Astrocyte (in vitro differentiated cells and primary cell): Measurements from ENCODE around the gene HLA-G. TPM values are rescaled to one million over a fixed set of nuclear protein-coding genes. Genes with fewer than 3 reads are reported as not detected.

Experiments used
- DNase-seq: peaks from one replicate; pipeline ENCODE4 v3.0.0-alpha.2; 2010; ENCODE audit warnings: low read depth
- FAIRE-seq: peaks from 2 replicates; lab custom pipeline; 2011; peaks lifted over from hg19 to GRCh38; lab: Jason Lieb, UNC
- H2AFZ ChIP-seq: 2 replicates; pipeline ENCODE4 v1.6.0; 2012; ENCODE audit warnings: low read depth, low read length, inconsistent platforms
- H3K27ac ChIP-seq: 2 replicates; pipeline ENCODE4 v1.5.1; 2011; ENCODE audit warnings: low read depth, low read length, inconsistent platforms
- H3K27me3 ChIP-seq: 2 replicates; pipeline ENCODE4 v1.6.0; 2011; ENCODE audit warnings: low read length, inconsistent platforms; ENCODE audit not compliant: insufficient read depth
- H3K36me3 ChIP-seq: 2 replicates; pipeline ENCODE4 v1.5.1; 2011; ENCODE audit warnings: low read length, inconsistent platforms; ENCODE audit not compliant: insufficient read depth
- H3K4me1 ChIP-seq: 2 replicates; pipeline ENCODE4 v1.5.1; 2011; ENCODE audit warnings: low read length, inconsistent platforms; ENCODE audit not compliant: insufficient read depth
- H3K4me2 ChIP-seq: 2 replicates; pipeline ENCODE4 v1.6.0; 2012; ENCODE audit warnings: low read length, inconsistent platforms
- H3K4me3 ChIP-seq: 2 replicates; pipeline ENCODE4 v1.5.1; 2011; ENCODE audit warnings: low read depth, mild to moderate bottlenecking, low read length, inconsistent platforms; ENCODE audit not compliant: insufficient read depth
- H3K79me2 ChIP-seq: 2 replicates; pipeline ENCODE4 v1.6.0; 2012; ENCODE audit warnings: mild to moderate bottlenecking, low read length, inconsistent platforms; ENCODE audit not compliant: insufficient read depth
- H3K9ac ChIP-seq: 2 replicates; pipeline ENCODE4 v1.6.0; 2012; ENCODE audit warnings: mild to moderate bottlenecking, low read length, inconsistent platforms
- H3K9me3 ChIP-seq: 2 replicates; pipeline ENCODE4 v1.5.1; 2012; ENCODE audit warnings: low read depth, mild to moderate bottlenecking, low read length, inconsistent platforms; ENCODE audit not compliant: insufficient read depth
- H4K20me1 ChIP-seq: 2 replicates; pipeline ENCODE4 v1.6.0; 2012; ENCODE audit warnings: low read length, inconsistent platforms; ENCODE audit not compliant: insufficient read depth
- H3K27ac Mint-ChIP-seq: one replicate; pipeline ENCODE4 v1.8.0; 2021; ENCODE audit warnings: mild to moderate bottlenecking, mixed read lengths; ENCODE audit not compliant: unreplicated experiment
- H3K27me3 Mint-ChIP-seq: one replicate; pipeline ENCODE4 v1.8.0; 2021; ENCODE audit warnings: low read depth, mixed read lengths; ENCODE audit not compliant: unreplicated experiment
- H3K36me3 Mint-ChIP-seq: one replicate; pipeline ENCODE4 v1.8.0; 2021; ENCODE audit warnings: low read depth, mixed read lengths; ENCODE audit not compliant: unreplicated experiment
- H3K4me1 Mint-ChIP-seq: one replicate; pipeline ENCODE4 v1.8.0; 2021; ENCODE audit warnings: low read depth, mixed read lengths; ENCODE audit not compliant: unreplicated experiment
- H3K4me3 Mint-ChIP-seq: one replicate; pipeline ENCODE4 v1.8.0; 2021; ENCODE audit warnings: mild to moderate bottlenecking, moderate library complexity, mixed read lengths; ENCODE audit not compliant: unreplicated experiment
- H3K9me3 Mint-ChIP-seq: one replicate; pipeline ENCODE4 v1.8.0; 2021; ENCODE audit warnings: mild to moderate bottlenecking, mixed read lengths; ENCODE audit not compliant: unreplicated experiment
- CTCF ChIP-seq: IDR thresholded peaks from 2 replicates; pipeline ENCODE4 v1.5.1; 2011; ENCODE audit warnings: low read depth, mild to moderate bottlenecking, inconsistent platforms, low read length, moderate library complexity; ENCODE audit not compliant: insufficient read depth
- EZH2 ChIP-seq: IDR thresholded peaks from 2 replicates; pipeline ENCODE4 v1.6.1; 2012; ENCODE audit warnings: mild to moderate bottlenecking, low read length, inconsistent platforms; ENCODE audit not compliant: insufficient read depth
- total RNA-seq: library from RNA; stranded (reverse); gene quantifications from 2 replicates; pipeline ENCODE4 v1.2.1, GENCODE V29; 2021

The HLA-G gene
- total RNA-seq, 1 donor from 2014 or later: 0.79 TPM

- FAIRE-seq: no peak
- peak overlapping the region; percentile 61 for H3K4me2 ChIP-seq
These were observed 22.5 kb downstream of the HLA-G start for GRCh38 chr6:29850011-29850553.

GRCh38 chr6:29851190-29851589, 23.6 kb downstream of the HLA-G start:
- Histone ChIP-seq H3K27me3 (peaks cover 42% of the 10 kb centered on the region), H3K4me1 (no peaks in the 10 kb centered on the region), H4K20me1 (no peaks in the 10 kb centered on the region), H3K27ac (no peak overlapping the region), H3K79me2 (no peaks in the 10 kb centered on the region), H3K4me3 (no peak overlapping the region), H2AFZ (no peak overlapping the region), H3K4me2 (no peak overlapping the region), H3K36me3 (no peaks in the 10 kb centered on the region), H3K9me3 (peaks cover 2% of the 10 kb centered on the region), H3K9ac (no peak overlapping the region)
- Mint-ChIP-seq H3K27me3 (peaks cover 57% of the 10 kb centered on the region), H3K4me1 (no peaks in the 10 kb centered on the region), H3K4me3 (no peak overlapping the region), H3K9me3 (peaks cover 2% of the 10 kb centered on the region), H3K27ac (no peak overlapping the region), H3K36me3 (no peaks in the 10 kb centered on the region)
- DNase-seq (no peak), FAIRE-seq (no peak)
- TF ChIP-seq CTCF (no peak), EZH2 (no peak)

More at GRCh38 chr6:29850011-29850553, 22.5 kb downstream of the HLA-G start:
- Histone ChIP-seq H4K20me1 (no peaks in the 10 kb centered on the region), H3K27ac (no peak overlapping the region), H3K27me3 (peaks cover 42% of the 10 kb centered on the region), H3K4me1 (no peaks in the 10 kb centered on the region), H3K4me3 (no peak overlapping the region), H2AFZ (peak overlapping the region; percentile 30), H3K9me3 (peaks cover 2% of the 10 kb centered on the region), H3K79me2 (no peaks in the 10 kb centered on the region), H3K36me3 (no peaks in the 10 kb centered on the region), H3K9ac (no peak overlapping the region)
- no peak for DNase-seq
- H3K4me1 Mint-ChIP-seq: no peaks in the 10 kb centered on the region
- TF ChIP-seq CTCF (no peak), EZH2 (peak; percentile 74)
- peaks cover 6% of the 10 kb centered on the region for H3K9me3 Mint-ChIP-seq
- no peak overlapping the region for H3K27ac Mint-ChIP-seq
- H3K36me3 Mint-ChIP-seq: no peaks in the 10 kb centered on the region
- no peak overlapping the region for H3K4me3 Mint-ChIP-seq
- peaks cover 52% of the 10 kb centered on the region for H3K27me3 Mint-ChIP-seq

GRCh38 chr6:29853245-29853644, 25.6 kb downstream of the HLA-G start:
- H3K9me3 ChIP-seq: no peaks in the 10 kb centered on the region
- no peaks in the 10 kb centered on the region for H4K20me1 ChIP-seq
- no peaks in the 10 kb centered on the region for H3K79me2 ChIP-seq
- no peak overlapping the region for H2AFZ ChIP-seq
- no peaks in the 10 kb centered on the region for H3K36me3 Mint-ChIP-seq
- no peaks in the 10 kb centered on the region for H3K4me1 ChIP-seq
- peaks cover 60% of the 10 kb centered on the region for H3K27me3 Mint-ChIP-seq
- no peak overlapping the region for H3K9ac ChIP-seq
- TF ChIP-seq EZH2 (no peak), CTCF (no peak)
- no peaks in the 10 kb centered on the region for H3K4me1 Mint-ChIP-seq
- H3K9me3 Mint-ChIP-seq: peaks cover 2% of the 10 kb centered on the region
- H3K27ac Mint-ChIP-seq: no peak overlapping the region
- no peak overlapping the region for H3K4me3 Mint-ChIP-seq
- peaks cover 42% of the 10 kb centered on the region for H3K27me3 ChIP-seq
- no peaks in the 10 kb centered on the region for H3K36me3 ChIP-seq
- no peak overlapping the region for H3K27ac ChIP-seq
- FAIRE-seq (no peak), DNase-seq (no peak)
- no peak overlapping the region for H3K4me2 ChIP-seq
- no peak overlapping the region for H3K4me3 ChIP-seq
